OCI-LY7 (cell line): ENCODE measurements around the gene DTHD1. TPM values are rescaled to one million over a fixed set of nuclear protein-coding genes. Genes with fewer than 3 reads are reported as not detected.

ENCODE experiments used
- BruUV-seq: library from RNA; stranded (reverse); fragments of 400-500 nt; replicated peaks from 2 replicates; lab custom pipeline; 2021; lab: Mats Ljungman, UMichigan
- CTCF ChIA-PET: fragments of 300-600 bp; sonication (Branson Sonifier 250); formaldehyde crosslinking; loops from one replicate; lab custom pipeline; 2022; ENCODE audit warnings: antibody characterized with exemption; ENCODE audit not compliant: unreplicated experiment; lab: Charles Lee
- POLR2A ChIA-PET: fragments of 300-600 bp; sonication (Branson Sonifier 250); formaldehyde crosslinking; loops from one replicate; lab custom pipeline; 2022; ENCODE audit warnings: antibody characterized with exemption; lab: Charles Lee
- DNase-seq: peaks from one replicate; pipeline ENCODE4 v3.0.0-alpha.2; 2015; ENCODE audit warnings: low spot score
- H2AFZ ChIP-seq: fragments of 200-600 bp; sonication (generic), shearing (Covaris generic); 2 replicates; pipeline ENCODE4 v1.6.1; 2014; ENCODE audit warnings: mild to moderate bottlenecking, antibody characterized with exemption, low read length, moderate library complexity
- H3K27ac ChIP-seq: fragments of 200-600 bp; sonication (generic); 2 replicates; pipeline ENCODE4 v1.5.1; 2014; ENCODE audit warnings: mixed run types, low read depth, mild to moderate bottlenecking, moderate library complexity, low read length, inconsistent platforms; ENCODE audit not compliant: poor library complexity, severe bottlenecking
- H3K36me3 ChIP-seq: fragments of 200-600 bp; sonication (generic); 2 replicates; pipeline ENCODE4 v1.6.1; 2014; ENCODE audit warnings: mild to moderate bottlenecking, antibody characterized with exemption, low read length, moderate library complexity, mixed read lengths; ENCODE audit not compliant: insufficient read depth
- H3K4me1 ChIP-seq: fragments of 200-600 bp; sonication (generic); 2 replicates; pipeline ENCODE4 v1.5.1; 2014; ENCODE audit warnings: mild to moderate bottlenecking, low read length; ENCODE audit not compliant: insufficient read depth, poor library complexity, severe bottlenecking
- H3K4me2 ChIP-seq: fragments of 200-600 bp; sonication (generic); 2 replicates; pipeline ENCODE4 v1.6.1; 2014; ENCODE audit warnings: mild to moderate bottlenecking, low read length
- H3K4me3 ChIP-seq: fragments of 200-600 bp; sonication (generic); 2 replicates; pipeline ENCODE4 v1.5.1; 2014; ENCODE audit warnings: mild to moderate bottlenecking, low read depth, low read length; ENCODE audit not compliant: poor library complexity, severe bottlenecking
- H3K79me2 ChIP-seq: fragments of 200-600 bp; sonication (generic); 2 replicates; pipeline ENCODE4 v1.6.1; 2016; ENCODE audit warnings: low read depth, mild to moderate bottlenecking, low read length, moderate library complexity, mixed read lengths; ENCODE audit not compliant: insufficient read depth
- H3K9me2 ChIP-seq: fragments of 200-600 bp; sonication (generic); 2 replicates; pipeline ENCODE4 v1.6.1; 2016; ENCODE audit warnings: mild to moderate bottlenecking, low read length, mixed read lengths; ENCODE audit not compliant: insufficient read depth
- H3K9me3 ChIP-seq: fragments of 200-600 bp; sonication (generic); 2 replicates; pipeline ENCODE4 v1.6.1; 2014; ENCODE audit warnings: mild to moderate bottlenecking, mixed run types, low read length, mixed read lengths
- H4K20me1 ChIP-seq: fragments of 200-600 bp; sonication (generic); 2 replicates; pipeline ENCODE4 v1.6.1; 2014; ENCODE audit warnings: mild to moderate bottlenecking, antibody characterized with exemption, low read length, moderate library complexity, mixed read lengths; ENCODE audit not compliant: insufficient read depth
- CTCF ChIP-seq: fragments of 200-600 bp; sonication (generic); conservative IDR thresholded peaks from 2 replicates; pipeline ENCODE4 v1.5.1; 2014; ENCODE audit warnings: mild to moderate bottlenecking, antibody characterized with exemption, low read length, moderate library complexity, mixed read lengths
- EZH2phosphoT487 ChIP-seq: fragments of 200-600 bp; sonication (generic); IDR thresholded peaks from 2 replicates; pipeline ENCODE4 v1.6.1; 2018; ENCODE audit warnings: low read depth, borderline replicate concordance, mild to moderate bottlenecking, mixed run types, antibody characterized with exemption, low read length, moderate library complexity, mixed read lengths
- intact Hi-C: fragments of 100-400 bp; cut with micrococcal nuclease; formaldehyde crosslinking; loops from one replicate; pipeline ENCODE4 v1.10.0; 2022; ENCODE audit not compliant: unreplicated experiment
- total RNA-seq, 2 experiments: library from RNA; depleted of rRNA in 1 of 2; stranded (reverse); fragments of >200 nt in 1 of 2; shearing (Covaris generic) in 1 of 2; gene quantifications; 2 replicates each; pipeline ENCODE4 v1.2.3, GENCODE V29; 2014 to 2022

DTHD1 gene
- total RNA-seq, 2 experiments from 2014 or later, result not detected

GRCh38 chr4:36267486-36268268 is 13.7 kb upstream of the DTHD1 start:
- POLR2A ChIA-PET, result interaction anchor here (0.6 to 1.7 kb wide), 4 partner anchors 8 to 1073 kb away, joined by 3 to 9 read pairs (median 4); no protein-coding TSS in a partner anchor

GRCh38 chr4:36269101-36269500 is 12.3 kb upstream of the DTHD1 start:
- ChIA-PET POLR2A (no interaction called here), CTCF (no interaction called here)
- intact Hi-C loops, result no loop called here
- Histone ChIP-seq H3K36me3 (no peaks in the 10 kb centered on the region), H3K9me3 (no peaks in the 10 kb centered on the region), H3K27ac (no peak overlapping the region), H3K9me2 (no peaks in the 10 kb centered on the region), H2AFZ (no peak overlapping the region), H3K79me2 (no peaks in the 10 kb centered on the region), H3K4me1 (no peaks in the 10 kb centered on the region), H3K4me3 (no peak overlapping the region), H4K20me1 (no peaks in the 10 kb centered on the region), H3K4me2 (no peak overlapping the region)
- BruUV-seq, result no TSS peak
- TF ChIP-seq EZH2phosphoT487 (no peak), CTCF (no peak)
- DNase-seq, result no peak

More at GRCh38 chr4:36267486-36268268, 13.7 kb upstream of the DTHD1 start:
- H3K9me2 ChIP-seq, result no peaks in the 10 kb centered on the region
- H3K27ac ChIP-seq, result no peak overlapping the region
- H3K36me3 ChIP-seq, result no peaks in the 10 kb centered on the region
- DNase-seq, result no peak
- intact Hi-C loops, result no loop called here
- no peaks in the 10 kb centered on the region for H3K4me1 ChIP-seq
- H3K4me2 ChIP-seq, result no peak overlapping the region
- TF ChIP-seq EZH2phosphoT487 (no peak), CTCF (no peak)
- H3K9me3 ChIP-seq, result no peaks in the 10 kb centered on the region
- CTCF ChIA-PET, result no interaction called here
- H2AFZ ChIP-seq, result no peak overlapping the region
- H4K20me1 ChIP-seq, result no peaks in the 10 kb centered on the region
- BruUV-seq, result no TSS peak
- H3K4me3 ChIP-seq, result no peak overlapping the region
- no peaks in the 10 kb centered on the region for H3K79me2 ChIP-seq
